ENCODE measurements around the gene CAPN14. TPM values are rescaled to one million over a fixed set of nuclear protein-coding genes. Genes with fewer than 3 reads are reported as not detected.

Gene CAPN14
- total RNA-seq, 6 donors from 2014 or later, result 0.11 to 1.0 (median 0.27) TPM

GRCh38 chr2:31138037-31138962 lies 79.0 kb downstream of the CAPN14 start, which contains the start of gene GALNT14:
GALNT14 (minus strand) TSS chr2:31138440; CDS start chr2:31138086, 354 bp downstream.
- Histone ChIP-seq H3K4me3 (peak within 1 kb of the TSS; percentile 2 to 70 (median 61)), H3K27ac (no peak within 1 kb of the TSS)

GRCh38 chr2:31137211-31138036 lies 79.9 kb downstream of the CAPN14 start:
- ATAC-seq (ENCODE audit: low FRiP score in 2 of 2) (peak in 1 of 2 donors; percentile 9), DNase-seq (peak in 1 of 2 donors; percentile 85)
- Histone ChIP-seq H3K27ac (no peak overlapping the region), H3K27me3 (peaks cover 0 to 17% (median 6%) of the 10 kb centered on the region in 4 donors), H3K9me3 (no peaks in the 10 kb centered on the region), H3K4me3 (peak overlapping the region; percentile 2 to 70 (median 61)), H3K4me1 (peaks cover 17 to 24% (median 20%) of the 10 kb centered on the region in 4 donors), H3K36me3 (no peaks in the 10 kb centered on the region)
- 2 to 3% methylated on average over 17 to 39 of the region's 72 CpGs for WGBS, 2 donors
- TF ChIP-seq POLR2AphosphoS5 (IDR thresholded peaks at IDR 0.05) (no peak), POLR2A (IDR thresholded peaks at IDR 0.05) (no peak), EP300 (IDR thresholded peaks at IDR 0.05) (no peak)

More at GRCh38 chr2:31138037-31138962, 79.0 kb downstream of the CAPN14 start, which contains the start of gene GALNT14:
- TF ChIP-seq POLR2AphosphoS5 (IDR thresholded peaks at IDR 0.05), result no peak
- no peak for TF ChIP-seq EP300 (IDR thresholded peaks at IDR 0.05)
- peak; percentile 23 to 52 (median 38) for TF ChIP-seq CTCF (IDR thresholded peaks at IDR 0.05)
- TF ChIP-seq POLR2A (IDR thresholded peaks at IDR 0.05), result no peak
- peaks cover 0 to 17% (median 6%) of the 10 kb centered on the region in 4 donors for H3K27me3 ChIP-seq
- peaks cover 17 to 24% (median 20%) of the 10 kb centered on the region in 4 donors for H3K4me1 ChIP-seq
- peak; percentile 50 to 90 for DNase-seq
- H3K9me3 ChIP-seq, result no peaks in the 10 kb centered on the region
- peak; percentile 64 to 74 for ATAC-seq (ENCODE audit: low FRiP score in 2 of 2)
- WGBS, 2 donors, result 3 to 5% methylated on average over 18 to 53 of the region's 95 CpGs
- no peaks in the 10 kb centered on the region for H3K36me3 ChIP-seq

GRCh38 chr2:31136732-31137131 lies 80.6 kb downstream of the CAPN14 start:
- H3K27me3 ChIP-seq, result peaks cover 0 to 17% (median 6%) of the 10 kb centered on the region in 4 donors
- H3K36me3 ChIP-seq, result no peaks in the 10 kb centered on the region
- no peak overlapping the region for H3K27ac ChIP-seq
- DNase-seq, result no peak
- peak overlapping the region in 3 of 4 donors; percentile 56 to 70 (median 66) for H3K4me3 ChIP-seq
- H3K9me3 ChIP-seq, result no peaks in the 10 kb centered on the region
- 30 to 42% methylated on average over 10 of the region's 10 CpGs for WGBS, 2 donors
- ATAC-seq (ENCODE audit: low FRiP score in 2 of 2), result no peak
- no peak for TF ChIP-seq CTCF (IDR thresholded peaks at IDR 0.05)
- no peak for TF ChIP-seq POLR2AphosphoS5 (IDR thresholded peaks at IDR 0.05)
- TF ChIP-seq EP300 (IDR thresholded peaks at IDR 0.05), result no peak
- TF ChIP-seq POLR2A (IDR thresholded peaks at IDR 0.05), result no peak
- H3K4me1 ChIP-seq, result peaks cover 17 to 24% (median 20%) of the 10 kb centered on the region in 4 donors

- Histone ChIP-seq H3K4me1 (peaks cover 17 to 24% (median 20%) of the 10 kb centered on the region in 4 donors), H3K4me3 (no peak overlapping the region), H3K9me3 (no peaks in the 10 kb centered on the region), H3K27ac (no peak overlapping the region), H3K36me3 (no peaks in the 10 kb centered on the region), H3K27me3 (peaks cover 0 to 17% (median 6%) of the 10 kb centered on the region in 4 donors)
- 69 to 80% methylated on average over 3 of the region's 3 CpGs for WGBS, 2 donors
- no peak for ATAC-seq (ENCODE audit: low FRiP score in 2 of 2)
- DNase-seq, result no peak
- TF ChIP-seq POLR2A (IDR thresholded peaks at IDR 0.05) (no peak), CTCF (IDR thresholded peaks at IDR 0.05) (no peak)
Measured at GRCh38 chr2:31136000-31136399, 81.3 kb downstream of the CAPN14 start.

Data from upper lobe of left lung (tissue), 6 donors.